ENCODE measurements around the gene C3.

Gene C3

DNA sequence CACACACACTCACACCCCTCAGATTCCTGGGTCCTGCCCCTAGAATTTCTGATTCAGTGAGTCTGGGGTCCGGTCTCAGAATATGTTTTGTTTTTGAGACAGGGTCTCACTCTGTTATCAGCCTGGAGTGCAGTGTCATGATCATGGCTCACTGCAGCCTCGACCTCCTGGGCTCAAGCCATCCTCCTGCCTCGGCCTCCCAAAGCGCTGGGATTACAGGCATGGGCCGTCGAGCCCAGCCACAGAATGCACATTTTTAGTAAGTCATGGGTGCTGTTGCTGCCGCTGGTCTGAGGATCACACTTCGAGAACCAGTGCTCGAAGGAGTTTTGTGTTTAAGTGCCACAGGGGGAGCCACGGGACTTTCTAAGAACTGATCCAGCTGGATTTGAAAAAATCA lies 28.4 kb downstream of the C3 start:
- Histone ChIP-seq H3K36me3 (no peaks in the 10 kb centered on the region), H3K4me1 (ENCODE audit: control insufficient read depth in 1 of 2, insufficient read depth in 1 of 2, low read depth in 1 of 2, low read length in 1 of 2) (no peaks in the 10 kb centered on the region), H3K4me3 (ENCODE audit: low read depth in 1 of 2, low read length in 1 of 2) (no peak overlapping the region), H3K27me3 (peaks cover 12% of the 10 kb centered on the region), H3K9me3 (no peaks in the 10 kb centered on the region), H3K27ac (no peak overlapping the region)
- TF ChIP-seq, protein P1, sequence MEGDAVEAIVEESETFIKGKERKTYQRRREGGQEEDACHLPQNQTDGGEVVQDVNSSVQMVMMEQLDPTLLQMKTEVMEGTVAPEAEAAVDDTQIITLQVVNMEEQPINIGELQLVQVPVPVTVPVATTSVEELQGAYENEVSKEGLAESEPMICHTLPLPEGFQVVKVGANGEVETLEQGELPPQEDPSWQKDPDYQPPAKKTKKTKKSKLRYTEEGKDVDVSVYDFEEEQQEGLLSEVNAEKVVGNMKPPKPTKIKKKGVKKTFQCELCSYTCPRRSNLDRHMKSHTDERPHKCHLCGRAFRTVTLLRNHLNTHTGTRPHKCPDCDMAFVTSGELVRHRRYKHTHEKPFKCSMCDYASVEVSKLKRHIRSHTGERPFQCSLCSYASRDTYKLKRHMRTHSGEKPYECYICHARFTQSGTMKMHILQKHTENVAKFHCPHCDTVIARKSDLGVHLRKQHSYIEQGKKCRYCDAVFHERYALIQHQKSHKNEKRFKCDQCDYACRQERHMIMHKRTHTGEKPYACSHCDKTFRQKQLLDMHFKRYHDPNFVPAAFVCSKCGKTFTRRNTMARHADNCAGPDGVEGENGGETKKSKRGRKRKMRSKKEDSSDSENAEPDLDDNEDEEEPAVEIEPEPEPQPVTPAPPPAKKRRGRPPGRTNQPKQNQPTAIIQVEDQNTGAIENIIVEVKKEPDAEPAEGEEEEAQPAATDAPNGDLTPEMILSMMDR (IDR thresholded peaks at IDR 0.05) = no peak

DNA sequence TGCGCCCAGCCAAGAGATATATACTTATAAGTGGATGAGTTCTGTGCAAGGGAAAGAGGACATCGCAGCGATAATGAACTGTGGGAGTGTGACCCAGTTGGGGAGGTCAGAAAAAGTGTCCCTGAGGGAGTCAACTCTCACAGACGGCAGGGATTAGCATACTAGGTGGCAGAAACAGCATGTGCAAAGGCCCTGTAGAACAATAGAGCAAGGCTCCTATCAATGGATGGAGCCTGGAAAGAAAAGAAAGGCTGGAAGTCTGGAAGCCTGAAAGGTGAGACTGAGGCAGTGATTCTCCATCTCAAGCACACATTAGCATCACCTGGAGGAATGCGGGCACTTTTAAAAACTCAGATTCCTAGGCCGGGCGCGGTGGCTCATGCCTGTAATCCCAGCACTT lies 29.1 kb downstream of the C3 start:
- no peak overlapping the region for H3K27ac ChIP-seq
- no peak overlapping the region for H3K4me3 ChIP-seq (ENCODE audit: low read depth in 1 of 2, low read length in 1 of 2)
- no peaks in the 10 kb centered on the region for H3K4me1 ChIP-seq (ENCODE audit: control insufficient read depth in 1 of 2, insufficient read depth in 1 of 2, low read depth in 1 of 2, low read length in 1 of 2)
- no peaks in the 10 kb centered on the region for H3K36me3 ChIP-seq
- no peaks in the 10 kb centered on the region for H3K9me3 ChIP-seq
- H3K27me3 ChIP-seq = peaks cover 12% of the 10 kb centered on the region
- TF ChIP-seq, protein P1 (IDR thresholded peaks at IDR 0.05) = no peak

DNA sequence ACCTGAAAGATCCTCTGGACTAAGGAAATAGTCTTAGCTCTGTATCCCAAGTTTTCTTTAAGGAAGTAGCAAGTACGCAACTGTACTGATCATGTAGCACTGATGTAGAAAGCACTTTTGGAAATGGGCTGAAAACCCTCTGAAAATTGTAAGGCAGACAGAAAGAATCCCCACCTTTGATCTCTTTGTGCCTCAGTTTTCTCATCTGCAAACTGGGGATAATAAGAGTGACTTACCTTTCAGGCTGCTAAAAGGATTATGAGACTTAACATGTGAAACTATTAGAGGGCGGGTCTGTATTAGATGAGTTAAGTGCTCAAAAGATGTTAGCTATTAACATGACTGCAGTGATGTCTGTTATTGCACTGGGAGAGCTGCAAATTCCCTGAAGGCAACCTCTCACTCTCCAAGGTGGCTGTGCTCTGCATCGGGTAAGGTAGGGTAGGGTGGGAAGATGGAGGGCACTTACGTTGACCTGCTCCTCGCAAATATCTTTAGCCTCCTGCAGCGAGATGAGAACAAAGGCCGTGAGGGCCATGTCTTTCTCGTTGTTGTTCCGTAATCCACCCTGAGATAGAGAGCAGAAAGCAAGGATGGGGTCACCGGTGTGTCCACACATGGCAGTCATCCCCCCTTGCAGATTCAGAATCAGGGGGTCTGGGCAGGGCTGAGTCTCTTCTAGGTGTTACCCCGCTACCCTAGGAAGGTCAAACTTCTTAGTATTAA lies 30.1 kb downstream of the C3 start:
- H3K4me3 ChIP-seq (ENCODE audit: low read depth in 1 of 2, low read length in 1 of 2) = no peak overlapping the region
- H3K36me3 ChIP-seq = no peaks in the 10 kb centered on the region
- no peaks in the 10 kb centered on the region for H3K4me1 ChIP-seq (ENCODE audit: control insufficient read depth in 1 of 2, insufficient read depth in 1 of 2, low read depth in 1 of 2, low read length in 1 of 2)
- TF ChIP-seq, protein P1 (IDR thresholded peaks at IDR 0.05) = no peak
- H3K27ac ChIP-seq = no peak overlapping the region
- no peaks in the 10 kb centered on the region for H3K9me3 ChIP-seq
- H3K27me3 ChIP-seq = peaks cover 12% of the 10 kb centered on the region

DNA sequence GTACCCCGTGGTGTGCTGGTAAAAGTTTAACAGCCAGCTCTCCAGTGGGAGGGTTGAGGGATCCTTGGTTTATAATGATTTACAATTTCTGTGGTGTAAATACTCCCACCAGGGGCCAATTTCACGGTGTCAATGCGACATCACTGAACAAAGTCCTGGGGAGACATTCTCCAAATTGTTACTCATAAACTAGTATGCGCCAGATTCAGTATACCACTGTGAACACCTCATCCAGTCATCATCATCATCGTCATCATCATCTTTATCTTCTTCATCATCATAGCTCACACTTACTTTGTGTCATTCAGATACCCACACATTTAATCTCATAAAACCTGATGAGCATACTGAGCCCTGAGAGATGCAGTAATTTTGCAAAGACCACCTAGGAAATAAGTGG lies 33.3 kb downstream of the C3 start:
- TF ChIP-seq, protein P1 (IDR thresholded peaks at IDR 0.05) = no peak
- Histone ChIP-seq H3K27me3 (peaks cover 22% of the 10 kb centered on the region), H3K36me3 (no peaks in the 10 kb centered on the region), H3K4me1 (ENCODE audit: control insufficient read depth in 1 of 2, insufficient read depth in 1 of 2, low read depth in 1 of 2, low read length in 1 of 2) (no peaks in the 10 kb centered on the region), H3K9me3 (no peaks in the 10 kb centered on the region), H3K4me3 (ENCODE audit: low read depth in 1 of 2, low read length in 1 of 2) (no peak overlapping the region), H3K27ac (no peak overlapping the region)

DNA sequence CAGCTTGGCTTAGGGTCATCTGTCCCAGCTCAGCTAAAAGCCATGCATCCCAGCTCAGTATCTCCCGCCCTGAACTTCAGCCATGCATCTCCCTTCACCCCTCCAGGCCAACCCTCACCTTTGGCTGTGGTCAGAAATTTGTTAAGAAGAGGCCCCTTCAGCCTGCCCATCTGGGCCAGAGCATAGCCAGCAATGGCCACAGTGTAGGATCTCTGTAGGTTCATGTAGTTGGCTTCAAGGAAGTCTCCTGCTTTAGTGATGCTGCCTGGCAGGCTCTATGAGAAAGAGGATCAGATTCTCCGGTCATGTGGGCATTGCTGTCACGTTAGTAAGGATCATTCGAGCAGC lies 33.8 kb downstream of the C3 start:
- Histone ChIP-seq H3K36me3 (no peaks in the 10 kb centered on the region), H3K9me3 (no peaks in the 10 kb centered on the region), H3K27me3 (peaks cover 27% of the 10 kb centered on the region), H3K4me1 (ENCODE audit: control insufficient read depth in 1 of 2, insufficient read depth in 1 of 2, low read depth in 1 of 2, low read length in 1 of 2) (no peaks in the 10 kb centered on the region), H3K4me3 (ENCODE audit: low read depth in 1 of 2, low read length in 1 of 2) (no peak overlapping the region), H3K27ac (no peak overlapping the region)
- TF ChIP-seq, protein P1 (IDR thresholded peaks at IDR 0.05) = no peak

All from neutrophil (primary cell).